HEK293 (cell line): ENCODE results near the gene PEX6.

Experiments used
- CTCF ChIA-PET: fragments of 350-600 bp; formaldehyde crosslinking; extraction: SDS; loops from one replicate; lab custom pipeline; 2021; ENCODE audit warnings: antibody characterized with exemption; lab: Yijun Ruan, JAX
- POLR2A ChIA-PET: fragments of 300-600 bp; formaldehyde crosslinking; extraction: SDS; loops from one replicate; lab custom pipeline; 2020; ENCODE audit warnings: antibody characterized with exemption, inconsistent platforms; lab: Yijun Ruan, JAX
- H3K27ac ChIP-seq: fragments of 200-500 bp; sonication (Bioruptor generic); 2 replicates; pipeline ENCODE4 v1.5.1; 2014; ENCODE audit warnings: low read depth, low read length, control low read depth, inconsistent platforms; ENCODE audit errors: extremely low read depth
- H3K36me3 ChIP-seq, 2 experiments: fragments of 200-500 bp in 1 of 2; sonication (Bioruptor generic) in 1 of 2; 1 replicate in 1 of 2; 2 replicates in 1 of 2; pipeline ENCODE4 v1.5.1; 2014 to 2017; ENCODE audit warnings: inconsistent platforms in 2 of 2, low read length in 2 of 2; ENCODE audit not compliant: control insufficient read depth in 2 of 2, insufficient read depth in 1 of 2
- H3K4me1 ChIP-seq: fragments of 200-500 bp; sonication (Bioruptor generic); 2 replicates; pipeline ENCODE4 v1.5.1; 2014; ENCODE audit warnings: mild to moderate bottlenecking, low read length, inconsistent platforms; ENCODE audit not compliant: control insufficient read depth, insufficient read depth
- H3K4me3 ChIP-seq: 2 replicates; pipeline ENCODE4 v1.5.1; 2011; ENCODE audit warnings: low read depth, mild to moderate bottlenecking, control low read depth, low read length, moderate library complexity
- H3K9me3 ChIP-seq: fragments of 200-500 bp; sonication (Bioruptor generic); 2 replicates; pipeline ENCODE4 v1.5.1; 2014; ENCODE audit warnings: low read depth, low read length, inconsistent platforms; ENCODE audit not compliant: control insufficient read depth, insufficient read depth
- KLF8 ChIP-seq: fragments of 450-650 bp; formaldehyde crosslinking; IDR thresholded peaks from 2 replicates; pipeline ENCODE4 v1.5.1; 2016; ENCODE audit warnings: missing biosample characterization, missing genetic modification characterization
- RBAK ChIP-seq: fragments of 450-650 bp; formaldehyde crosslinking; IDR thresholded peaks from 2 replicates; pipeline ENCODE4 v1.5.1; 2016; ENCODE audit warnings: missing biosample characterization, missing genetic modification characterization
- REPIN1 ChIP-seq: fragments of 450-650 bp; formaldehyde crosslinking; IDR thresholded peaks from 2 replicates; pipeline ENCODE4 v1.5.1; 2017; ENCODE audit warnings: missing biosample characterization, missing genetic modification characterization, low read depth
- SCRT2 ChIP-seq: fragments of 450-650 bp; formaldehyde crosslinking; IDR thresholded peaks from 2 replicates; pipeline ENCODE4 v1.5.1; 2016; ENCODE audit warnings: missing biosample characterization, missing genetic modification characterization
- WT1 ChIP-seq: fragments of 450-650 bp; formaldehyde crosslinking; IDR thresholded peaks from 2 replicates; pipeline ENCODE4 v1.5.1; 2016; ENCODE audit warnings: missing biosample characterization, missing genetic modification characterization
- ZBTB48 ChIP-seq: fragments of 450-650 bp; formaldehyde crosslinking; IDR thresholded peaks from 2 replicates; pipeline ENCODE4 v1.5.1; 2016; ENCODE audit warnings: missing biosample characterization, missing genetic modification characterization
- ZFHX2 ChIP-seq: fragments of 450-650 bp; formaldehyde crosslinking; conservative IDR thresholded peaks from 2 replicates; pipeline ENCODE4 v1.5.1; 2016; ENCODE audit warnings: missing biosample characterization, missing genetic modification characterization
- ZIC2 ChIP-seq: fragments of 450-650 bp; formaldehyde crosslinking; IDR thresholded peaks from 2 replicates; pipeline ENCODE4 v1.5.1; 2016; ENCODE audit warnings: missing biosample characterization, missing genetic modification characterization
- ZNF132 ChIP-seq: fragments of 450-650 bp; formaldehyde crosslinking; IDR thresholded peaks from 2 replicates; pipeline ENCODE4 v1.5.1; 2017; ENCODE audit warnings: missing biosample characterization, missing genetic modification characterization, borderline replicate concordance
- ZNF148 ChIP-seq: fragments of 450-650 bp; formaldehyde crosslinking; IDR thresholded peaks from 2 replicates; pipeline ENCODE4 v1.5.0; 2017; ENCODE audit warnings: missing biosample characterization, missing genetic modification characterization, borderline replicate concordance
- ZNF26 ChIP-seq: fragments of 450-650 bp; formaldehyde crosslinking; IDR thresholded peaks from 2 replicates; pipeline ENCODE4 v1.5.1; 2016; ENCODE audit warnings: missing biosample characterization, missing genetic modification characterization
- ZNF513 ChIP-seq: fragments of 450-650 bp; IDR thresholded peaks from 2 replicates; pipeline ENCODE4 v1.5.1; 2018; ENCODE audit warnings: missing biosample characterization, missing genetic modification characterization
- ZNF677 ChIP-seq: fragments of 450-650 bp; IDR thresholded peaks from 2 replicates; pipeline ENCODE4 v1.5.0; 2018; ENCODE audit warnings: missing biosample characterization, mild to moderate bottlenecking, missing genetic modification characterization, moderate library complexity
- TF ChIP-seq, protein P1 (sequence below): fragments of 450-650 bp; formaldehyde crosslinking; IDR thresholded peaks from 2 replicates; pipeline ENCODE4 v1.5.1; 2016; ENCODE audit warnings: missing biosample characterization, missing genetic modification characterization

Gene PEX6

DNA sequence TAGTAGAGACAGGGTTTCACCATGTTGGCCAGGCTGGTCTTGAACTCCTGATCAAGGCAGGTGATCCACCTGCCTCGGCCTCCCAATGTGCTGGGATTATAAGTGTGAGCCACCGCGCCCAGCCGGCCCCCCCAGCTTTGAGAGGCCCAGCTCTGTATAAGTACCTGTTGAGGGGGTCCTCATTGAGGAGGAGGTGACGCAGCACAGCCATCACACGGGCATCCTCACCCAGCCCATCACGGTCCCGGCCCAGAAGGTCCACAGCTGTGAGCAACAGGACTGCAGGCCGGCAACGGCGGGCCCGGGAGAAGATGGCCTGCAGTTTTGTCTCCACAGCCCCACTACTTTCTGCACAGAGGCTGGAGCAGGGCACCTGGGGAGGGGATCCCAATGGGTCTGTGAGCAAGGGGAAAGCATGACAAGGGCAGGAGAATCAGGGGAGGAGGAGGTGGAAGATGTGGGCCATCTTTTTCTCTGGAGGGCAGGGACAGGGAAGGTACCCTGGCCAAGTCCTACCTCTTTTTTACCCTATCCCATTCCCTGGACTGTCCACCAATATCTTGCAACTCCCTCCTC, 10.8 kb downstream of the PEX6 start:
- Histone ChIP-seq H3K9me3 (no peaks in the 10 kb centered on the region), H3K36me3 (peaks cover 0 to 48% of the 10 kb centered on the region in 2 experiments; a peak in 2 of 3 replicates), H3K4me3 (no peak overlapping the region), H3K4me1 (no peaks in the 10 kb centered on the region), H3K27ac (no peak overlapping the region)
- TF ChIP-seq WT1 (tag by site-specific recombination), result no peak
- no peak for TF ChIP-seq ZNF132 (tag by site-specific recombination)
- peak; percentile 39; the same call in 1 of the 2 replicates for TF ChIP-seq SCRT2 (tag by site-specific recombination)
- ChIA-PET CTCF (no interaction called here), POLR2A (interaction anchor here (1.6 to 4.2 kb wide), 2 partner anchors 11 to 16 kb away, joined by 4 to 20 read pairs; partner anchors contain the start of genes PEX6 and PPP2R5D)

GRCh38 chr6:42967228-42967627, 11.8 kb downstream of the PEX6 start:
- H3K36me3 ChIP-seq, result peaks cover 0 to 51% of the 10 kb centered on the region in 2 experiments; a peak in 2 of 3 replicates
- H3K4me1 ChIP-seq, result no peaks in the 10 kb centered on the region
- H3K4me3 ChIP-seq, result no peak overlapping the region
- TF ChIP-seq ZNF148 (tag by site-specific recombination) (no peak), ZIC2 (no peak), ZFHX2 (tag by site-specific recombination) (no peak), ZNF513 (tag by site-specific recombination) (no peak), RBAK (no peak)
- CTCF ChIA-PET, result interaction anchor here (0.6 to 0.8 kb wide), 2 partner anchors 11 to 1325 kb away, joined by 3 read pairs; no protein-coding TSS in a partner anchor
- POLR2A ChIA-PET, result no interaction called here
- no peaks in the 10 kb centered on the region for H3K9me3 ChIP-seq
- no peak overlapping the region for H3K27ac ChIP-seq

DNA sequence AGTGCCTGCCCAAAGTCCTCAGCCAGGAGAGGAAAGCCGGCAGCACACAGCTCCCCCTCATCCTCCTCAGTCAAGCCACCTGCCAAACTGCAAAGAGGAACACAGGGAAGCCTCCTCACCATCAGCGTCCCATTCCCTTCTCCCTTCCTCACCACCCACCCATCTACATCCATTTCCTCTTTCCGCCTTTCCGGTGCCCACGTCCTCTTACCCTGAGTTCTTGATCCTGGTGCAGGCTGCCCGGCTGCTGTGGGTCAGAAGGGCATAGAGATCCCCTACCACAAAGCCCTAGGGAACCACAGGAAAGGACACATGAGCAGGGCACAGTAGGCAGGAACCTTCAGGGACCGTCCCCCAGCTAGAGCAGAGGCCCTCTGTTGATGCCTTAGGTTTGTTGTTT, 12.4 kb downstream of the PEX6 start:
- Histone ChIP-seq H3K4me3 (no peak overlapping the region), H3K4me1 (no peaks in the 10 kb centered on the region), H3K27ac (no peak overlapping the region), H3K9me3 (no peaks in the 10 kb centered on the region), H3K36me3 (peaks cover 0 to 55% of the 10 kb centered on the region in 2 experiments; a peak in 2 of 3 replicates)
- ChIA-PET POLR2A (interaction anchor here (0.6 to 2.8 kb wide), 5 partner anchors 9 to 37 kb away, joined by 3 to 11 read pairs (median 8); partner anchors contain the start of genes CNPY3, PEX6 and PPP2R5D), CTCF (interaction anchor here (1.5 kb wide), 1 partner anchor 177 kb away, joined by 4 read pairs; no protein-coding TSS in a partner anchor)
- TF ChIP-seq ZNF677 (tag by site-specific recombination) (no peak), KLF8 (tag by site-specific recombination) (no peak), SCRT2 (tag by site-specific recombination) (no peak), ZNF26 (tag by site-specific recombination) (no peak), ZFHX2 (tag by site-specific recombination) (no peak), ZBTB48 (tag by site-specific recombination) (0 out of 2 replicates have a peak, but pooled peaks have one; percentile 36), REPIN1 (tag by site-specific recombination) (no peak)
- TF ChIP-seq, protein P1, sequence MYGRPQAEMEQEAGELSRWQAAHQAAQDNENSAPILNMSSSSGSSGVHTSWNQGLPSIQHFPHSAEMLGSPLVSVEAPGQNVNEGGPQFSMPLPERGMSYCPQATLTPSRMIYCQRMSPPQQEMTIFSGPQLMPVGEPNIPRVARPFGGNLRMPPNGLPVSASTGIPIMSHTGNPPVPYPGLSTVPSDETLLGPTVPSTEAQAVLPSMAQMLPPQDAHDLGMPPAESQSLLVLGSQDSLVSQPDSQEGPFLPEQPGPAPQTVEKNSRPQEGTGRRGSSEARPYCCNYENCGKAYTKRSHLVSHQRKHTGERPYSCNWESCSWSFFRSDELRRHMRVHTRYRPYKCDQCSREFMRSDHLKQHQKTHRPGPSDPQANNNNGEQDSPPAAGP (tag by site-specific recombination), result no peak
